Esophagus muscularis mucosa (tissue), 4 donors: ENCODE measurements around the gene ANO10. TPM values are rescaled to one million over a fixed set of nuclear protein-coding genes. Genes with fewer than 3 reads are reported as not detected.
A peak's percentile ranks its signal among the peaks of the same experiment; 100 is the strongest.

Experiments used
- DNase-seq: peaks from one replicate; pipeline ENCODE4 v3.0.0-alpha.2; 2017; ENCODE audit errors: extremely low spot score
- H3K27ac ChIP-seq, 4 donors: fragments of 200-600 bp; sonication (generic); replicated peaks in 1 of 4; 1 replicate in 3 of 4; 2 replicates in 1 of 4; pipeline ENCODE4 v1.5.1; 2016 to 2019; ENCODE audit warnings: mild to moderate bottlenecking in 1 of 4
- H3K27me3 ChIP-seq, 4 donors: fragments of 200-600 bp; sonication (generic); one replicate each; pipeline versions ENCODE4 v1.5.1 to v1.6.0; 2016 to 2019
- H3K36me3 ChIP-seq, 4 donors: fragments of 200-600 bp; sonication (generic); one replicate each; pipeline ENCODE4 v1.5.1; 2016 to 2019
- H3K4me1 ChIP-seq, 4 donors: fragments of 200-600 bp; sonication (generic); one replicate each; pipeline ENCODE4 v1.5.1; 2016 to 2019
- H3K4me3 ChIP-seq, 4 donors: fragments of 200-600 bp; sonication (generic); 1 replicate in 2 of 4; 2 replicates in 2 of 4; pipeline ENCODE4 v1.5.1; 2016 to 2019; ENCODE audit warnings: mild to moderate bottlenecking in 4 of 4, moderate library complexity in 1 of 4
- H3K9me3 ChIP-seq, 4 donors: fragments of 200-600 bp; sonication (generic); 1 replicate in 3 of 4; 2 replicates in 1 of 4; pipeline ENCODE4 v1.5.1; 2016 to 2019
- CTCF ChIP-seq, 3 experiments: fragments of 200-600 bp in 2 of 3; fragments of 450-650 bp in 1 of 3; sonication (generic) in 2 of 3; IDR thresholded peaks; one replicate each; pipeline ENCODE4 v1.5.1; 2017 to 2019; ENCODE audit warnings: antibody characterized with exemption in 3 of 3, mild to moderate bottlenecking in 2 of 3, moderate library complexity in 1 of 3
- EP300 ChIP-seq: sonication (generic); formaldehyde crosslinking; IDR thresholded peaks from one replicate; pipeline ENCODE4 v1.6.1; 2017; ENCODE audit warnings: antibody characterized with exemption
- POLR2A ChIP-seq: fragments of 450-650 bp; IDR thresholded peaks from one replicate; pipeline ENCODE4 v1.6.1; 2017; ENCODE audit warnings: antibody characterized with exemption, moderate library complexity, mild to moderate bottlenecking, low read depth
- POLR2AphosphoS5 ChIP-seq, 2 donors: sonication (generic); formaldehyde crosslinking; IDR thresholded peaks; one replicate each; pipeline ENCODE4 v1.6.1; 2017; ENCODE audit warnings: antibody characterized with exemption in 2 of 2
- WGBS: methylation state at CpG from one replicate; pipeline ENCODE4 v1.1.5; 2018; 5-methylcytosine and 5-hydroxymethylcytosine counted together
- intact Hi-C: fragments of 100-400 bp; cut with DNase I; formaldehyde crosslinking; loops from one replicate; pipeline ENCODE4 v1.15.1; 2023
- total RNA-seq, 4 donors: library from RNA; depleted of rRNA; stranded (reverse); fragments of >200 nt; gene quantifications; one replicate each; pipeline versions ENCODE4 v1.1.0 to v1.2.1, GENCODE V29; 2016

Gene ANO10
- total RNA-seq, 4 donors from 2014 or later: 19.2 to 26.2 (median 24.0) TPM

GRCh38 chr3:43330981-43331380, 290.8 kb downstream of the ANO10 start:
- intact Hi-C loops: no loop called here
- TF ChIP-seq EP300: no peak
- no peak for TF ChIP-seq CTCF (IDR thresholded peaks at IDR 0.05)
- no peak for TF ChIP-seq POLR2AphosphoS5 (IDR thresholded peaks at IDR 0.05)
- no peak for TF ChIP-seq POLR2A
- 17% methylated on average over 1 of the region's 1 CpG for WGBS
- H3K36me3 ChIP-seq: peaks cover 0 to 38% (median 29%) of the 10 kb centered on the region in 4 donors
- no peak overlapping the region for H3K27ac ChIP-seq
- H3K4me3 ChIP-seq: no peak overlapping the region
- no peaks in the 10 kb centered on the region for H3K27me3 ChIP-seq
- peaks cover 0 to 10% (median 6%) of the 10 kb centered on the region in 4 donors for H3K9me3 ChIP-seq
- DNase-seq: no peak
- peaks cover 28 to 51% (median 39%) of the 10 kb centered on the region in 4 donors for H3K4me1 ChIP-seq

GRCh38 chr3:43328653-43329052, 293.2 kb downstream of the ANO10 start:
- TF ChIP-seq CTCF (IDR thresholded peaks at IDR 0.05): no peak
- TF ChIP-seq POLR2A: no peak
- no peak for TF ChIP-seq EP300
- no peak for TF ChIP-seq POLR2AphosphoS5 (IDR thresholded peaks at IDR 0.05)
- no peak overlapping the region for H3K4me3 ChIP-seq
- intact Hi-C loops: no loop called here
- no peak for DNase-seq
- H3K4me1 ChIP-seq: peaks cover 42 to 75% (median 60%) of the 10 kb centered on the region in 4 donors
- peaks cover 0 to 15% (median 9%) of the 10 kb centered on the region in 4 donors for H3K36me3 ChIP-seq
- no peaks in the 10 kb centered on the region for H3K9me3 ChIP-seq
- H3K27ac ChIP-seq: peak overlapping the region in 1 of 4 donors; percentile 5
- H3K27me3 ChIP-seq: no peaks in the 10 kb centered on the region

- no peaks in the 10 kb centered on the region for H3K9me3 ChIP-seq
- no peak for TF ChIP-seq CTCF (IDR thresholded peaks at IDR 0.05)
- H3K36me3 ChIP-seq: peaks cover 0 to 4% (median 2%) of the 10 kb centered on the region in 4 donors
- intact Hi-C loops: no loop called here
- DNase-seq: no peak
- peak overlapping the region; percentile 5 to 56 (median 51) for H3K27ac ChIP-seq
- no peak overlapping the region for H3K4me3 ChIP-seq
- no peaks in the 10 kb centered on the region for H3K27me3 ChIP-seq
- H3K4me1 ChIP-seq: peaks cover 42 to 77% (median 59%) of the 10 kb centered on the region in 4 donors
These were observed 294.2 kb downstream of the ANO10 start for GRCh38 chr3:43327582-43327979.

GRCh38 chr3:43326891-43327581, 294.8 kb downstream of the ANO10 start:
- TF ChIP-seq POLR2A: no peak
- TF ChIP-seq POLR2AphosphoS5 (IDR thresholded peaks at IDR 0.05): no peak
- TF ChIP-seq EP300: no peak
- TF ChIP-seq CTCF (IDR thresholded peaks at IDR 0.05): no peak
- DNase-seq: no peak
- Histone ChIP-seq H3K4me3 (no peak overlapping the region), H3K27me3 (no peaks in the 10 kb centered on the region), H3K36me3 (no peaks in the 10 kb centered on the region), H3K4me1 (peaks cover 42 to 77% (median 58%) of the 10 kb centered on the region in 4 donors), H3K27ac (peak overlapping the region; percentile 5 to 56 (median 51)), H3K9me3 (no peaks in the 10 kb centered on the region)
- WGBS: 24% methylated on average over 3 of the region's 3 CpGs
- intact Hi-C loops: no loop called here

- intact Hi-C loops: no loop called here
- Histone ChIP-seq H3K27ac (no peak overlapping the region), H3K27me3 (no peaks in the 10 kb centered on the region), H3K9me3 (no peaks in the 10 kb centered on the region), H3K4me3 (no peak overlapping the region), H3K4me1 (peaks cover 62 to 69% (median 68%) of the 10 kb centered on the region in 4 donors), H3K36me3 (no peaks in the 10 kb centered on the region)
- WGBS: 95% methylated on average over 1 of the region's 1 CpG
- TF ChIP-seq POLR2AphosphoS5 (IDR thresholded peaks at IDR 0.05) (no peak), POLR2A (no peak), EP300 (no peak), CTCF (IDR thresholded peaks at IDR 0.05) (no peak)
- no peak for DNase-seq
These were observed 298.3 kb downstream of the ANO10 start for GRCh38 chr3:43323541-43323940.
